Stimulated activated CD4-positive, alpha-beta T cell treated with anti-CD3 and anti-CD28 coated beads, Interleukin-12 subunit alpha, Interleukin-12 subunit beta, amount 100 ng/mL, for 24 hours (primary cell): ENCODE measurements around the gene FNDC11.

ENCODE experiments used
- DNase-seq, 2 experiments: peaks; one replicate each; pipeline ENCODE4 v3.0.0-alpha.2; 2020; ENCODE audit warnings: low read depth in 2 of 2

Gene FNDC11

GRCh38 chr20:63579017-63579694 is 25.2 kb downstream of the FNDC11 start:
- DNase-seq, result no peak

- DNase-seq, result peak; percentile 33 to 49
Observed at GRCh38 chr20:63580796-63581461, 27.0 kb downstream of the FNDC11 start.

GRCh38 chr20:63582382-63583063 is 28.6 kb downstream of the FNDC11 start:
- no peak for DNase-seq

GRCh38 chr20:63585616-63586565 is 31.9 kb downstream of the FNDC11 start:
- no peak for DNase-seq

GRCh38 chr20:63586797-63587196 is 32.8 kb downstream of the FNDC11 start:
- DNase-seq, result no peak

- no peak for DNase-seq
Observed at GRCh38 chr20:63587256-63587655, 33.3 kb downstream of the FNDC11 start.

- DNase-seq, result no peak
Observed at GRCh38 chr20:63587776-63588591, 34.0 kb downstream of the FNDC11 start.

- DNase-seq, result no peak
Observed at GRCh38 chr20:63588641-63589041, 34.7 kb downstream of the FNDC11 start.

GRCh38 chr20:63589261-63590217 is 35.6 kb downstream of the FNDC11 start:
- DNase-seq, result no peak

- no peak for DNase-seq
Observed at GRCh38 chr20:63590218-63591146, 36.5 kb downstream of the FNDC11 start.

GRCh38 chr20:63591147-63591533 is 37.2 kb downstream of the FNDC11 start:
- DNase-seq, result no peak

GRCh38 chr20:63591786-63592355 is 37.9 kb downstream of the FNDC11 start:
- no peak for DNase-seq

- DNase-seq, result no peak
Observed at GRCh38 chr20:63592661-63593060, 38.7 kb downstream of the FNDC11 start.

GRCh38 chr20:63594043-63594561 is 40.1 kb downstream of the FNDC11 start:
- no peak for DNase-seq

- no peak for DNase-seq
Observed at GRCh38 chr20:63595416-63596127, 41.6 kb downstream of the FNDC11 start.

- no peak for DNase-seq
Observed at GRCh38 chr20:63596423-63596822, 42.5 kb downstream of the FNDC11 start.
